ENCODE data around the gene GPC1.

GRCh38 chr2:240478346-240479110 is 43.1 kb downstream of the GPC1 start:
- TF ChIP-seq CTCF (IDR thresholded peaks at IDR 0.05 in 4 of 5, conservative IDR thresholded peaks at IDR 0.05 in 1 of 5) (no peak), POLR2A (IDR thresholded peaks at IDR 0.05) (no peak)
